ENCODE data around the gene ARHGDIB.

ARHGDIB gene

GRCh38 chr12:14930299-14930698 lies 31.1 kb downstream of the ARHGDIB start:
- no peak for DNase-seq (ENCODE audit: low read depth)

GRCh38 chr12:14928931-14929330 lies 32.5 kb downstream of the ARHGDIB start:
- DNase-seq (ENCODE audit: low read depth), result no peak

- DNase-seq (ENCODE audit: low read depth), result no peak
Measured at GRCh38 chr12:14927267-14927666, 34.1 kb downstream of the ARHGDIB start.

GRCh38 chr12:14924541-14924940 lies 36.9 kb downstream of the ARHGDIB start:
- DNase-seq (ENCODE audit: low read depth), result no peak

- no peak for DNase-seq (ENCODE audit: low read depth)
Measured at GRCh38 chr12:14923944-14924343, 37.5 kb downstream of the ARHGDIB start.

GRCh38 chr12:14921218-14921617 lies 40.2 kb downstream of the ARHGDIB start:
- no peak for DNase-seq (ENCODE audit: low read depth)

- DNase-seq (ENCODE audit: low read depth), result no peak
Measured at GRCh38 chr12:14920475-14921126, 40.8 kb downstream of the ARHGDIB start.

GRCh38 chr12:14919455-14919854 lies 41.9 kb downstream of the ARHGDIB start:
- DNase-seq (ENCODE audit: low read depth), result no peak

GRCh38 chr12:14915736-14916135 lies 45.7 kb downstream of the ARHGDIB start:
- DNase-seq (ENCODE audit: low read depth), result no peak

- no peak for DNase-seq (ENCODE audit: low read depth)
Measured at GRCh38 chr12:14913381-14913781, 48.0 kb downstream of the ARHGDIB start.

GRCh38 chr12:14911131-14911530 lies 50.3 kb downstream of the ARHGDIB start:
- no peak for DNase-seq (ENCODE audit: low read depth)

GRCh38 chr12:14910090-14910915 lies 51.1 kb downstream of the ARHGDIB start:
- no peak for DNase-seq (ENCODE audit: low read depth)

GRCh38 chr12:14907953-14908352 lies 53.4 kb downstream of the ARHGDIB start:
- no peak for DNase-seq (ENCODE audit: low read depth)

GRCh38 chr12:14906114-14906513 lies 55.3 kb downstream of the ARHGDIB start:
- no peak for DNase-seq (ENCODE audit: low read depth)

GRCh38 chr12:14905269-14906004 lies 56.0 kb downstream of the ARHGDIB start:
- DNase-seq (ENCODE audit: low read depth), result no peak

GRCh38 chr12:14904854-14905253 lies 56.5 kb downstream of the ARHGDIB start:
- no peak for DNase-seq (ENCODE audit: low read depth)

GRCh38 chr12:14903386-14904098 lies 57.9 kb downstream of the ARHGDIB start:
- no peak for DNase-seq (ENCODE audit: low read depth)

- no peak for DNase-seq (ENCODE audit: low read depth)
Measured at GRCh38 chr12:14902465-14902864, 58.9 kb downstream of the ARHGDIB start.

GRCh38 chr12:14901228-14901562 lies 60.2 kb downstream of the ARHGDIB start:
- DNase-seq (ENCODE audit: low read depth), result no peak

- DNase-seq (ENCODE audit: low read depth), result no peak
Measured at GRCh38 chr12:14900521-14901227, 60.7 kb downstream of the ARHGDIB start.

GRCh38 chr12:14896521-14897169 lies 64.8 kb downstream of the ARHGDIB start:
- no peak for DNase-seq (ENCODE audit: low read depth)

All from activated gamma-delta T cell treated with anti-CD3 and anti-CD28 coated beads, Interleukin-2, amount 50 U/mL, for 16 hours (primary cell).